GM21528 (cell line): Measurements from ENCODE around the gene NOC4L.

Experiments used
- ATAC-seq: cut with Tn5 transposase; IDR thresholded peaks from one replicate; pipeline ENCODE4 v1.9.1; 2021; ENCODE audit warnings: mild to moderate bottlenecking, moderate library complexity; ENCODE audit not compliant: unreplicated experiment, low FRiP score

The NOC4L gene

DNA sequence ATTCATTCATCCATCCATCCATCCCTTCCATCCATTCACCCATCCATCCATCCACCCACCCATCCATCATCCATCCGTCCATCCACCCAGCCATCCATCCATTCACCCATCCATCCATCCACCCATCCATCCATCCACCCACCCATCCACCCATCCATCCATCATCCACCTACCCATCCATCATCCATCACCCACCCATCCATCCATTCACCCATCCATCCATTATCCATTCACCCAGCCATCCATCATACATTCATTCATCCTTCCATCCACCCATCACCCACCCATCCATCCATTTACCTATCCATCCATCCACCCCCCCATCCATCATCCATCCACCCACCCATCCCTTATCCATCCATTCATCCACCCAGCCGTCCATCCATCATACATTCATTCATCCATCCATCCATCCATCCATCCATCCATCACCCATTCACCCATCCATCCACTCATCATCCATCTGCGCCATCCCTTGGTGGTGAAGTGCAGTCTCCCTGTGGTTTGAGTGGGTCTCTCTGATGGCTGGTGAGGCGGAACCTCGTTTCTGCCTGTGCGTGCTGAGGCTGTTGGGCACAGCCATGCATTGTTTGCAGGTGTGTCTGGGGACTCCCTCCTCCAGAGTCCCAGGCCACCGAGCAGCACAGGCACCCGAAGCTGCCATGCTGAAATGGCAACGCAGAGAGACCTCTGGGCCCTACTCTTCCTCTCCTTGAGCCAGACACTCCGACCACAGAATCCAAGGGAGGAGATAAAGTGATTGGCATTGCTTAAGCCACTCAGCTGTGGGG, 22.7 kb downstream of the NOC4L start:
- ATAC-seq: no peak

DNA sequence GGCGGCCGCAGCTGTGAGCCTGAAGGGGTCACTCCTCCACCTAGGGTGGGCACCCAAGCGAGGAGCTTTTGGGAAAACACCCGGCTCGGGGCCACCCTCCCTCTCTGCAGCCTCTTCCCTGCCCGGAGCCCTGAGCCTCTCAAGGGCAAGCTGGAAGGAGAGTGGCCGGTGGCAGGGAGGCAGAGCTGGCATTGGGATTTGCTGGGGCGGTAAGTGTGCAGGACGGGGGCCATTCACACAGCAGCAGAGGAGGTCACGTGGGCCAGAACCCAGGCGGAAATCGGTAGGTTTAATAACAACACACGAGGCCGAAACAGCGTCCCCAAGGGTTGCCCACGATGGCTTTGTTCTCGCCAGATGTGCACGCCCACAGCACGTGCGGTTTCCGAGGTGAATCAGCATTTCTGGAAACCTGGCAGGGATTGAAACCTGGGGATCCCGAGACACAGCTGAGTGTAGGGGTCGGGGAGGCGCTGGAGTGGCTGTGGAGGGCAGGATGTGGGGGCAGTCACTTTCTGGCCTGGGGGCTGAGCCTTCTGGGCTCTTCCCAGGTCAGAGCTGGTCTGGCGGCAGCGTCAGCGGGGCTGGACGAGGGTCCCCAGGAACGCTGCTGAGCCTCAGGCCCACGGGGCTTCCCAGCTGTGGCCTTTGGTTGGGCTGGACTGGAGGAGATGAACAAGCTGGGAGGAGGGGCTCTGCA, 23.5 kb downstream of the NOC4L start:
- no peak for ATAC-seq

DNA sequence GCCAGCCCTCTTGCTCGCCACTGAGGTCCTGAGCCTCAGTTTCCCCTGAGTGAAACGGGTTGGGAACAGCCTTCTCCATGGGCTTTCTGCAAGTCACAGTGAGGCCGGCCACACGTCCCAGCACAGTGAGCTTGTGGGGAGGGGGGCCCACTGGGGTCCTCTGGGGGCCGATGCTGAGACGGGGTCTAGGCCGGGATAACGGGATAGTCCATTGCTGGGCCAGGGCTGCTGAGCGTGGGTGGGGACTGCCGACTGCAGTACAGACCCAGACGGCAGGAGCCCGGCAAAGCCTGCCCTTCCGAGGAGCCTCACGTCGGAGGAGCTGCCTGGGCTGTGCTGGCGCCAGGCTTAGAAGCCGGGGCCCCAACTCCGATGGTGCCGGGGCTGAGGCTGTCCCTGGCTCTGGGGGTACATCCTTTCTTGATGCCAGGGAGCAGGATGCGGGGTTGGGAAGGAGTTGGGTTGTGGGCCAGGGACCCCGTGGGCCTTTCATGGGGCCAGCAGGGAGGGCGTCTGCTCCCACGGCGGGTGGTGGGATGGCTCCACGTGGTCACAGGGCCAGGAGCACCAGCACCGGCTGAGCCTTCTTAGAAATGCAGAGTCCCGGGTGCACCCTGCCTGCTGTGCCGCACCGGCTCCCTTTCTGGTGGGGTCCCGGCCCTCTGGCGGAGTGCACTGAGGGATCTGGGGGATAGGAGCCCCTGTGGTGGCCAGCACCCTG, 24.2 kb downstream of the NOC4L start:
- ATAC-seq: no peak

DNA sequence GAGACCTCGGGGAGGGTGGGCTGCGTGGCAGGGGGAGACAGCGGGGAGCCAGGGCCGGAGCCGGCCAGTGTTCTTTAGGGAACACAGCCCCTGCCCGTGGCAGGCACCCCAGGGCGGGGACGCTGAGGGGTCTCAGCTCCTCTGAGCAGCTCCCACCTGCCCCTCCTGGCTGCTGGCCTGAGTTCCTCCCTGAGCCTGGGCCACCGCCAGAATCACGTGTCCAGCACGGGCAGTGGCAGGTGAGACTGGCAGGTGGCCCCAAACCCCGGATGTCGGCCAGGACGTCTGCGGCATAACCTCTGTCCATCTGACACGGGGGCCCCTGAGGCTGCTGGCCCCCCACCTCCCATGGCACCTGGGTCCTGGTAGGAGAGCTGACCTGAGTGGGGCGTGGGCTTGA, 25.1 kb downstream of the NOC4L start:
- ATAC-seq: no peak

DNA sequence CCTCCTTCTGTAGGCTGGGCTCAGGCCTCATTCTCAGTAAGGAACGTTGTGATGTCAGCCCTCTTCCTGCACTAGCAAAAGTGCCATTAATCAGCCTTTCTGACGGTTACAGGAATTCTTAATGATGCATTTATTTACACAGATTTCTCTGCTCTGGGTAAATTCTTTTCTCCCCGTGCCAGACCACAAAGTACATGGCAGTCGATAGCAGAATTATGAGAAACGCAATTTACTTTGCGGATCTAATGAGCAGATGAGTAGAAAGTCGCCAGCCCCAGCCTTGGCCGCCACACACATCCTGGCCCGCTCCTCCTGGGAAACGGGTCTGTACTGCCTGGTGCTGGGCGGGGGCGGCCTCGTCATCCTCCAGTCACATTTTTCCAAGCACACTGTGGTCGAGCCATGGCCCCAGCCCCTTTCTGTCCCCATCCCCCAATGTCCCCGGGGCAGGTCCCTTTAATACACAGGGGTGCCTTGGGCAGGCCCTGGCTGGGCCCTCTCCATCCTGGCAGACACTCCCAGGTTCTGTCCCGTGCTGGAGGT, 25.9 kb downstream of the NOC4L start:
- ATAC-seq: no peak

DNA sequence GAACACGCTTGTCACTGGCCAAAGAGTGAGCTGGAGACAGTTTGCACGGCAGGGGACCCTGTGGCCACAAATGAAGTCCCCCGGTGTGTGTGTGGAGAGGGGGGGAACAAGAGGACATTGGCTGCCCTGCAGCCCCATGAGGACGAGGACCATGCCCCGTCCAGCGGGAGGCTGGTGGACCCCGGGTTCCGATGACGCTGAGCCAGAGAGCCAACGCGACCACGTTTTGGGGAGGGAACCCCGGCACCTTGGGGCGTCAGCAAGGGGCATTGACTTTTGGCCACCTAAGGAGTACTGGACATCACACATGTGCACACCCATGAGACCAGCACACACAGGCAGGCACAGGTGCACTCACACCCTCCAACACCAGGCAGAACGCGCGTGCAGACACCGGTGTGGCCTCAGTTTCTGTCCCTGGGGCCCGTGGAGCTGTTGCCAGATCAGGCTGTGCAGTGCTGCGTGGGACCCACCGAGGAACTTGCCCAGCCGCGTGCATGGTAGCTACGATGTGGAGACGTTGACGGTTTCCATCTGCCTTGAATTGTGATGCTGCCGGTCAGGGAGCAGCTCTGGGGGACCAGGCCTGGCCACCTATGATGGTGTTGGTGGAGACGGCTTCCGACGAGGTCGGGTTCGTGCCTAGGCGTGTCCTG, 26.5 kb downstream of the NOC4L start:
- ATAC-seq: no peak

DNA sequence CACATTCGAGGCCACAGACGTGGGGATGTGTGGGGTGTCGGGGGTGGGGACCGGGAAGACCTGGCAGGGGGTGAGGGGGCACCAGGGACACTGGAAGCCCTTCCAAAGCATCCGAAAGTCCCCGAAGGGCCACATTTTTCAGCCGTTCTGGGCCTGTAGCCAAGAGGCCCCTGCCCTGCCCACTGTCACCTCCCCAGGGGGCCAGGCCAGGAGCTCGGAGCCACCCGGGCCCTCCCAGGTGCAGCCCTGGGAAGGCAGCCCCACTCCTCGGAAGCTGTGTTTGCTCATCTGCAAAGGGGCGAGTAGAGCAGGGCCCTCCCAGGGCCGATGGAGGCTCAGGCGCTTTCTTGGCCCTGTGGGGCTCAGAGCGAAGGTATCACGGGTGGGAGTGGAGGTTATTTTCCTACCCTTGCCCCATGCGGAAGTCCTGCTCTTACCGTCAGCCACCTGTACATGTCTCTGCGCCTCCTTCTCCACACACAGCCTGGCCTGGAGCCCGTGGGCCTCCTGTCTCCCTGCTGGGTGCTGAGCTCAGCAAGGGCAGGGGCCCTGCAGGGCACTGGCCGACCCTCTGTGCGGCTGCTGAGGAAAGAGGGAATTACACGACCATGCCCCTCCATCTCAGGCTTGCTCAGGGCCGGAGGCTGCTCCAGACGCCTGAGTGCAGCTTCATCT, 27.2 kb downstream of the NOC4L start:
- no peak for ATAC-seq

DNA sequence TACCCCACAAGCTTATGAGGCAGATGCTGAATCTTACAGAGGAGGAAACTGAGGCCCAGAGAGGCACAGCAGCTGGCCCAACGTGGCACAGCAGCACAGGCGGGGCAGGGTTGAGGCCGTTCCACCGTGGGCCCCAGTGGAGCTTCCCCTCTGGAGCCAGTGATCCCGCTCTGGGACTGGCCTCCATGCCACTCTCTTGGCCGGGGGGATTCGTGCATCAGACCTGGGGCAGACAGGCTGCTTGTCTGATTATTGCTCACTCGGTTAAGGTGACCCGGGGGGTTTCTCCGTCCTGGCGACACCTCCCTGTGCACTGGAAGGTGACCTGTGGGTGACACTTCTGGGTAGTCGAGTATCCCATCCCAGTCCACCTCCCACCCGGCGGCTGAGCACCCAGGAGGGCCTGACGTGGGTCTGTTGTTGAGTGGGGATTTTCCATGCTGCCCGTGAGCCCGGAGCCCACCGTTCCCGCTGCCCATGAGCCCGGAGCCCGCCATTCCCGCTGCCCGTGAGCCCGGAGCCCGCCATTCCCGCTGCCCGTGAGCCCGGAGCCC, 27.8 kb downstream of the NOC4L start:
- ATAC-seq: no peak

DNA sequence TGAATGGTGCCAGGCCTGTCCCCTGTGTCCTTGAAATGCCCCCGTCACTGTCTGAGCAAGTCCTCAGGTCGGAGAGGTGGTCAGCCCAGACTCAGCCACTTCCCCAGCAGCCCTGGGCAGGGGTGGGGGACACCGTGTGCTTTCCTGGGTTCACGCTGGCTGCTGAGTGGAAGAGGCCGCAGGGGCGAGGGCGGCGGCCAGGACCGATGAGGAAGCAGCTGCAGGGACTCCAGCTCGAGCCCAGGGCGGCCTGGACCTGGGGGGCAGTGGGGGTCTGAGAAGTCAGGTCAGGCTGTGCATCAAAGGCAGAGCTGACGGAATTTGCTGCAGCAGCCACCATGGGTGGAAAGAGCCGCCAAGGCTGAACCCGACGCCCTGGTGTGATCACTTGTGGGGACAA, 28.4 kb downstream of the NOC4L start:
- ATAC-seq: no peak

DNA sequence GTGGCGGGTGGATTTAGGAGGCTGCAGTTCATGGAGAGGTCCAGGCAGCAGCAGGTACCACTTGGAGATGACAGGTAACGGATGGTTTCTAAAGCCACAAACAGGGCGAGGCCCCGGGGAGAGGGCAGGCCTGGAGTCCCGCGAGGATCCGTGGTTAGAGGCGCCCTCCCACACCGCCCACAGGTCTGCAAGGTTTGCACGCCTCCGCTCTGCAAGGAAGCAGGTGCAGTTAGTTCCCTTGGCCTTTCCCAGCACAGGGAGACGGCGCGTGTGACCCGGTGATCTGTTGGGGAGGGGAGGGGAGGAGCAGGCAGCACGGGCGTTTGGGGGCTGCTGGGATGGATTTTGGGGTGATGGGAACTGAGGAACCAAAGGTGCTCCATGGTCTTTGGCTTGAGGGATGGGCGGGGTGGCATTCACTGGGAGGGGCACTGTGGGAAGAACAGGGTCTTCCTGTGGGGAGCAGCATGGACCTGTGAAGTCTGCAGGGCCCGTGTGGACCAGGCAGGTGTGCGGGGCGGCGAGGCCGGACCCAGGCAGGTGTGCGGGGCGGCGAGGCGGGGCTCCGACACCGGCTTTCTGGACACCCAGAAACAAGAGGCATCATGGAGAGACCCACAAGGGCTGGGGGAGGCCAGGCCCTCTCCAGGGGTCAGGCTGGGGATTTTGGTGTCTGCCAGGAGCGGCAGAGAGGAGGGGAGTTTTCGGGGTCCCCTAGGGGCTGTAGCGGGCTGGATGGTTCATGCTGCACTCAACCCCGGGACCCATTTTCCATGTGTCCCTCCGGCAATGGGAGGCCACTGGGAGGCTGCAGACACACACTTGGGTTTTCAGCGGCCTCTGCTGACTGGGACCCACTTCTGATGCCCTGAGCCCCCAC, 29.1 kb downstream of the NOC4L start:
- ATAC-seq: no peak

DNA sequence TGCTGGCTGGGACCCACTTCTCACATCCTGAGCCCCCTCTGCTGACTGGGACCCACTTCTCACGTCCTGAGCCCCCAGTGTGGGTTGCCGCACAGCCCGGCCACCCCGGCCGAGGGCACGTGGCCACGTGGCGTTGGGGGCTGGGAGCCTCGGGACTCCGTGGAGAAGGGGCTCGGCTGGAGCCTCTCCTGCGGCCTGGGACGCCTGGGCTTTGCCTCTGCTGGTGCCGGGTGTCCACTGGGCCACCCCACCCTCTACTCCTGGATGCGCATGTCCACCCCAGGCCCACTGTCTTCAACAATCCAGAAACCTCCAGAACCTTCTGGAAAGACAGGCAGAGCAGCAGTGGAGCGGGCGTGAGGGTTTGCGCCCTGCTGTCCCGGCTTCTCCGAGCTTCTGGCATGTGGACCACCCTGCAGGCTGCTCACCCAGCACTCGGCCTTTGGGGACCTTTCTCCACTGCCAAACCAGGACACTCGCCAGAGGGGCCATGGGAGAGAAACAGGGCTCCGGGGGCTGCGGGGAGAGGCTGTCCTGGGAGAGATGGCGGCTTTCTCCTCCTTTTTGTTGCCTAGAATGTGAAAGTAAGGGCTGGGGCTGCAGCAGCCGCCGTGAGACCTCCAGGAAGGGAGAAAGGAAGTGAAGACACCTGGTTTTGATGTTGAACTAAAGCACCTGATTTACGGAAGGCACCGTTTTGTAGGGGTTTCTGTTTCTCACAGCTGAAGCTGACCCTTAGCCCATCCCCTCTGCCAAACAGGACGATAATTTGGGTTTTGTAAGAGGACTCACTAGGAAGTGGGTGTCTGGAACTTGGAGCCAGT, 30.0 kb downstream of the NOC4L start:
- ATAC-seq: no peak

DNA sequence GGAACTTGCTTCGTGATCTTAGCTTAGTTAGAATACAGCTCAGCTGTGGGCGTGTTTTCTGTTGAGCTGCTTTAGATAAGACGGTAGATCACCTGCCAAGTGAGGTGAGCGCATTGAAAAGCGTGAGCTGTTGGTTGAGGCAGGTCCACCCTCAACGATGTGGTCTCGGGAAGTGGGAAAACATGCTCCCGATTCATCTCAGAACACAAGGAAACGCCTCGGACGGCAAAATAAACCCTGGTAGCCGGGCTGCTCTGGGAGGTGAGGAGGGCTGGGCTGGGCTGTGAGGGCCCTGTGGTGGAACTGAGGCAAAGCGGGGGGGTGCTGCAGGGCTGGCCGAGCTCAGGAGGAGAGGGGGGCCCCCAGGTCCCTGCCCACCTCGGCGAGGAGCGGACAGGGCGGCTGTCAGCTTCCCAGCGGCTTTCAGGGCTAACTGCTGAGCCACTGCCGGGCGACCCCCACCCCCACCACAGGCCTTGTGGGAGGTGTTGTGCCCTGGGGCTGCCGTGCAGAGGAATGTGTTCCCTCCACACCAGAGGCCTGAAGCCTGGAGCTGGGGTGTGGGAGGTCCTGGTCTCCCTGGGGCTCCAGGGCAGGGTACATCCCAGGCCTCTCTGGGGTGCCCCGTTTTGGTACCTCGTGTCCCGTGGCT, 30.7 kb downstream of the NOC4L start:
- no peak for ATAC-seq

DNA sequence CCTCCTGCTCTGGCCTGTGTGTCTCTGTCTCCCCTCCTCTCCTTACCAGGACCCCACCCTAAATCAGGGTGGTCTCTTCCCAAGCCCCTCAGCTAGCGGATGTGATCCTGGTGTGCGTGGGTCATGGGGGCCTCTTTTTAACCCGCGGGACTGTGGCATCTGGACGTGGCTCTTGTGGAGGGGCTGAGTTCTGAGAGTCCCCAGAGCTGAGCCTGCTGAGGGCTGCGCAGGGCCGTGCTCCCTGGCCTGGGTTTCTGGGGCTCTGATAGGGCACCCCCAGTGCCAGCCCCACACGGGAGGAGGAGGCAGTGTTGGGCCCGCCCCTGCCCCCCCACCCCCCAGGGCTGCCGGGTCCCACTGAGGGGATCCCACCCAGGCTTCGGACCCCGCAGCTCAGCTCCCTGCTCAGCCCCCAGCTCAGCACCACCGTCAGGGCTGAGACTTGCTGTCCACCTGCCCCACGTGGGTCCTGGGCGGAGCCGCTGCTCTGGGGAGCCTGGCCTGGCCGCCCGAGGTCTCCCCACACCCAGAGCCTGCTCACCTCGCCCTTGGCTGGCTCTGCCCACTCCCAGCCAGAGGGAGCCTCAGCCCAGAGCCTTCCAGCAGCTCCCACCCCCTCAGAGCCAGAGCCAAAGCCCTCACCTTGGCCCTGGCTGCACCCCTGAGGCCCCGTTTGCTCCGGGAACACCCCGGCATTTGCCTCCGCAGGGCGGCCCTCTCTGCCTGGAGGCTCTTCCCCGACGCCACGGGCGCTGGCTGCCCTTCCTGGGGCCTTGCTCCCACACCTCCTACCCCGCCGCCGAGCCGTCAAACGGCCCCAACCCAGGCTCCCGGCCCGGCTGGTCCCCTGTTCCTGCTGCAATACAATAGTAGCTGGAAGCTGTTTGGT, 31.5 kb downstream of the NOC4L start:
- no peak for ATAC-seq

DNA sequence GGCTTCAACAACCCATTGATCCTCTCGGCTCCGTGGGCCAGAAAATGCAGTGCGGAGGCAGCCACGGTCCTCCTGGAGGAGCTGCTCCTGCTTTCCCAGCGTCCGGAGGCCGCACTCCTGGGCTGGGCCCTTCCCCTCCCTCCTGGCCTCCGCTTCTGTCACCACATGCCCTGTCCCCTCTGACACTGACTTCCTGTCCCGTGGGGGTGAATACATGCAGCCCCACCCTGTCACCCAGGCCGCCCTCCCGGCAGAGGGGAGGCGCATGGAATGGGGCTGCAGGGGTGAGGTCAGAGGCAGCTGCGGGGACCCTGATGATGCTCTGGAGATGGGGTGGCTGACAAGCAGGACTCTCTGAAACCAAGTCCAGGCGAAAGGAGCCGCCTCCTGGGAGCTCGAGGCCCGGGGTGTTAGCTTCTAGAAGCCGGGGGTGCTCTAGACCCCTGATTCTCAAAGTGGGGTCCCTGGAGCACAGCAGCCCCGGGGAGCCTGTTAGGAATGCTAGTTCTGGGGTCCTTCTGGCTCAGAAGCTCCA, 32.2 kb downstream of the NOC4L start:
- ATAC-seq: no peak

DNA sequence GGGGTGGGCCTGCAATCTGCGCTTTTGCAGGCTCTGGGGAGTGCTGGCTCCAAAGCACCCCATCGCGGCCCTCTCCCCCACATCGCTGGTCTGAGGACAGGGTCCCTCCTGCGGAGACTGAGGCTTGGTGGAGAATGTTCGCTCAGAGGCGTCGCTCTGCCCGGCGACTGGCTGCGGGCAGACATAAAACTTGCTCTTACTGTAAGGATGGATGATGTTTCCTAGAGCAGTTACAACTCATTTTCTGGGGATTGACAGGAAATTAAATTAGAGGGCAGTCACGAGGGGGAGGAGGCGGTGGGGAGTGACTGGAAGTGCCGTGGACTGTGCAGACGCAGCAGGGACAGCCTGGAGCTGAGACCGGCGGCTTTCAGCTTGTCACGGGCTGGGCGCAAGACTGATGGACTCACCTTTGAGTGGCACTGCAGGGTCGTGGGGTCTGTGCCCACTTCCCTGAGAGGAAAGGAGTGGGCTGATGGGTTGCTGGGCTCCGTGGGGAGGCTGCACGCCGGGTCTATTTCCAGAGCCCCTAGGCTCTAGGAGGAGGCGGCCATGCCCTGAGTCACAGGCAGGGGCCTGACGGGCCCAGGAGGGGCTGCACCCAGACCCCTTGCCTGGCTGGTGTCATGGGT, 32.8 kb downstream of the NOC4L start:
- no peak for ATAC-seq

DNA sequence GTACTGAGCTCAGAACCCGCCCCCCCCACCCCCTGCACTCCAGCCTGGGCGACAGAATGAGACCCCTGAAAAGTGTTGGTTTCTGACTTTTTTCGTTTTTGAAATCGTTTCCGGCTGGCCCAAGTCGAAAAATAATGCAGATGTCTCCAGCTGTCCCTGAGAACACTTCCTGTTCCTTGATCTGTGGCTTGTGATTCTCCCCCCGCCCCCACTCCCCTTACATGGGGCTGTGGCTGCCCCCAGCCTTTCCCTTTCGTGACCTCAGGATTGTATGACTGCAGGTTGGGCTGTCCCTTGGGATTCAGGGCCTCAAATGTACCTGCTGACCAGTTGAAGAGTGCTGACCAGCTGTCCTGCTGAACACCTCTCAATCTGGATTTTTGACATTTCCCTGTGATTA, 34.1 kb downstream of the NOC4L start:
- ATAC-seq: no peak
